HG02870 (cell line): ENCODE results near the gene TLN1.

ENCODE experiments used
- ATAC-seq: cut with Tn5 transposase; IDR thresholded peaks from one replicate; pipeline ENCODE4 v1.9.1; 2021; ENCODE audit warnings: mild to moderate bottlenecking, moderate library complexity; ENCODE audit not compliant: unreplicated experiment

Gene TLN1

GRCh38 chr9:35732185-35732799 is at the start of gene TLN1, which contains the start of gene CREB3:
TSS of gene TLN1 (minus strand) at chr9:35732195. CDS start at chr9:35725694, 6,501 bp downstream.
TSS of gene CREB3 (plus strand) at chr9:35732666. CDS start at chr9:35732773, 107 bp downstream.
- peak; percentile 76 for ATAC-seq

- ATAC-seq: no peak
Observed at GRCh38 chr9:35781066-35781465, 49.1 kb upstream of the TLN1 start.

GRCh38 chr9:35778496-35778895 is 46.5 kb upstream of the TLN1 start:
- ATAC-seq: no peak

GRCh38 chr9:35776018-35776417 is 44.0 kb upstream of the TLN1 start:
- no peak for ATAC-seq

GRCh38 chr9:35774907-35775635 is 43.1 kb upstream of the TLN1 start:
- ATAC-seq: no peak

- no peak for ATAC-seq
Observed at GRCh38 chr9:35771943-35772342, 39.9 kb upstream of the TLN1 start.

- ATAC-seq: no peak
Observed at GRCh38 chr9:35771534-35771933, 39.5 kb upstream of the TLN1 start.

GRCh38 chr9:35771075-35771433 is 39.1 kb upstream of the TLN1 start:
- no peak for ATAC-seq

GRCh38 chr9:35769763-35770162 is 37.8 kb upstream of the TLN1 start:
- no peak for ATAC-seq

- no peak for ATAC-seq
Observed at GRCh38 chr9:35767458-35767857, 35.5 kb upstream of the TLN1 start.

- ATAC-seq: no peak
Observed at GRCh38 chr9:35766997-35767396, 35.0 kb upstream of the TLN1 start.

GRCh38 chr9:35763803-35764202 is 31.8 kb upstream of the TLN1 start:
- ATAC-seq: no peak

GRCh38 chr9:35763181-35763580 is 31.2 kb upstream of the TLN1 start:
- no peak for ATAC-seq

GRCh38 chr9:35760651-35761050 is 28.7 kb upstream of the TLN1 start:
- no peak for ATAC-seq

- ATAC-seq: no peak
Observed at GRCh38 chr9:35759795-35760194, 27.8 kb upstream of the TLN1 start.

GRCh38 chr9:35758475-35759050 is 26.6 kb upstream of the TLN1 start:
- no peak for ATAC-seq

- no peak for ATAC-seq
Observed at GRCh38 chr9:35757892-35758275, 25.9 kb upstream of the TLN1 start.

- peak; percentile 42 for ATAC-seq
Observed at GRCh38 chr9:35757226-35757891, 25.4 kb upstream of the TLN1 start.

- ATAC-seq: peak; percentile 59
Observed at GRCh38 chr9:35756275-35757225, 24.6 kb upstream of the TLN1 start.

- no peak for ATAC-seq
Observed at GRCh38 chr9:35755071-35755470, 23.1 kb upstream of the TLN1 start.

- no peak for ATAC-seq
Observed at GRCh38 chr9:35754264-35754663, 22.3 kb upstream of the TLN1 start, which contains the start of gene MSMP. TSS of gene MSMP (minus strand) at chr9:35754276. CDS start at chr9:35754129, 147 bp downstream.
